ENCODE data around the gene SLC12A7. TPM values are rescaled to one million over a fixed set of nuclear protein-coding genes. Genes with fewer than 3 reads are reported as not detected.
A peak's percentile ranks its signal among the peaks of the same experiment; 100 is the strongest.
"Not testable (repeated sequence)": the region's sequence is repeated elsewhere in the genome, so short reads cannot be mapped to it uniquely, and the experiment has no call there.

SLC12A7 gene
- 13.7 TPM for total RNA-seq

DNA sequence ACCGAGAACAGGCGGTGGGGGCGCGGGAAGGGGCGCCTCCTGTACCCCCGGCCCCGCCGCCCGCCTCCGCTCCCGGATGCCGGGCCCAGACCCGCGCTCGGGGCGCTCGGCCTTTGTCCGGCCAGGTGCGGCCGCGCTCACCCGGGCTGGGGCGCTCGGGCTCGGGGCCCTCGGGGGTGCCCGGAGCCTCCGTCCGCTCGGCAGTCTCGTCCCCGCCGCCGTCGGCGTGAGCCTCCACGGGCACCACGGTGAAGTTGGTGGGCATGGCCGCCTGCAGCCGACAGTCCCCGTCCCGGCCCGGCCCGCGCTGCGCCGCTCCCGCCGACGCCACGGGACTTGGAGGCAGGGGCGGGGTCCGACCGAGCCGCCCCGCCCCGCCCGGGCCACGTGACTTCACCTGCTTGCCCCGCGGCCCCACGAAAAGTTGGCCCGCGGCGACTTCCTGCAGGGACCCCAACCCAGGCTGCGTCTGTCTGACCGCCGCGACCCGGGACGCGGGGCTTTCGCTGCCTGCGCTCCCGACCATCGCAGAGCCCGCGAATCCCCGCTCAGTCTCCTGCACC is at the start of gene SLC12A7:
TSS of gene SLC12A7 (minus strand) at position 337 of the 563 bp plus-strand sequence. CDS start at position 265, 72 bp downstream.
- Histone ChIP-seq H3K4me1 (ENCODE audit: insufficient read depth, low read length) (peaks cover 42% of the 10 kb centered on the region), H3K9me3 (ENCODE audit: low read depth, low read length) (no peaks in the 10 kb centered on the region), H3K4me3 (ENCODE audit: low read length) (peak within 1 kb of the TSS; percentile 59), H3K27me3 (ENCODE audit: insufficient read depth, low read length) (no peaks in the 10 kb centered on the region)

DNA sequence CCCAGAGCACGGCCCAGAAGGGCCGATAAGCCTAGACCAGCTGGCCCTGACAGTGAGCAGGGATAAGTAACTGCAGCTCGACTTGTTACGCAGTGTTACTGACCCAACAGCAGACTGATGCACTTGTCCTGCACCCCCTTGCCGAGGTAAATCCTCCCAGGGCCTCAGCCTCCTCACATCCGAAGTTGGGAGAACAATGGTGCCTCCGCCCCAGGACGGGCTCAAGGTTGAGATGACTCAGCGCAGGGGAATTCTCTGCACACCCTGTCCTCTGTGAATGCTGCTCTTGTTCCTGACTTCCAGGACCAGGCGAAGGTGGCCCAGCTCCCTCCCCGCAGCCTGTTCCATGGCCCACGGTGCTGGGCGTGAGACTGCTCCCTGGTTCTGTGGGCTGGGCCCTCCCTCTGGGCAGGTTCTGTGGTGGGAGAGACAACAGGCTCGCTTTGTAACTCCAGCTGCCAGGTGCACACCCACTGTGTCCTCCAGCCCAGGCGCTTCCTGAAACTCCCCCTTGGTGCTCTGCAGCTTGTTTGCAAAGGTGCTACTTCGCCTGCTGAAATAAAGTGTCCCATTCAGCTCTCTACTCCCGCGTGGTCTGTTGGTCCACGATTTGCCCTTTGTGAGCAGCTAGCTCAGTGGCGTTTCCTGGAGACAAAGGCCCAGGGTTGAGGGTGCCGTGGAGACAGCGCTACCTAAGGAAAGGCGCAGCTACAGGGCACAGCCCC is 49.4 kb upstream of the SLC12A7 start:
- Histone ChIP-seq H3K4me3 (ENCODE audit: low read length) (no peak overlapping the region), H3K9me3 (ENCODE audit: low read depth, low read length) (no peaks in the 10 kb centered on the region), H3K4me1 (ENCODE audit: insufficient read depth, low read length) (no peaks in the 10 kb centered on the region), H3K27me3 (ENCODE audit: insufficient read depth, low read length) (peaks cover 6% of the 10 kb centered on the region)

- Histone ChIP-seq H3K9me3 (ENCODE audit: low read depth, low read length) (no peaks in the 10 kb centered on the region), H3K4me3 (ENCODE audit: low read length) (no peak overlapping the region), H3K27me3 (ENCODE audit: insufficient read depth, low read length) (peaks cover 8% of the 10 kb centered on the region), H3K4me1 (ENCODE audit: insufficient read depth, low read length) (no peaks in the 10 kb centered on the region)
Observed at GRCh38 chr5:1159774-1160406, 48.0 kb upstream of the SLC12A7 start.

DNA sequence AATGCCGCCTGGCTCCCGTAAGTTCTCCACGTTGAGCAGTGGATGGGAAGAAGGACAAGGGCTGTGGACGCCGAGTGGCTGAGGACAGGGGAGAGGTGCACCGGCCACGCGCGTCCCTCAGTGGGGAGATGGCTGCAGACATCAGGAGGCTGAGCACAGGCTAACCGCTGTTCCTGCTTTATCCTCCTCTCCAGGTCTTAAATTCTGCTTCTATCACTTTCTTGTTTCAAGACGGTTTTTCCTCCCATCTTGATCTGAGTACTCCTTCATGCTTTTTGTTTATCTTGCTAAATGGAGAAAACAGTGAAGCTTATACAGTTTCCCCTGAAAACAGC is 47.4 kb upstream of the SLC12A7 start:
- Histone ChIP-seq H3K4me3 (ENCODE audit: low read length) (no peak overlapping the region), H3K4me1 (ENCODE audit: insufficient read depth, low read length) (no peaks in the 10 kb centered on the region), H3K9me3 (ENCODE audit: low read depth, low read length) (no peaks in the 10 kb centered on the region), H3K27me3 (ENCODE audit: insufficient read depth, low read length) (peaks cover 13% of the 10 kb centered on the region)

DNA sequence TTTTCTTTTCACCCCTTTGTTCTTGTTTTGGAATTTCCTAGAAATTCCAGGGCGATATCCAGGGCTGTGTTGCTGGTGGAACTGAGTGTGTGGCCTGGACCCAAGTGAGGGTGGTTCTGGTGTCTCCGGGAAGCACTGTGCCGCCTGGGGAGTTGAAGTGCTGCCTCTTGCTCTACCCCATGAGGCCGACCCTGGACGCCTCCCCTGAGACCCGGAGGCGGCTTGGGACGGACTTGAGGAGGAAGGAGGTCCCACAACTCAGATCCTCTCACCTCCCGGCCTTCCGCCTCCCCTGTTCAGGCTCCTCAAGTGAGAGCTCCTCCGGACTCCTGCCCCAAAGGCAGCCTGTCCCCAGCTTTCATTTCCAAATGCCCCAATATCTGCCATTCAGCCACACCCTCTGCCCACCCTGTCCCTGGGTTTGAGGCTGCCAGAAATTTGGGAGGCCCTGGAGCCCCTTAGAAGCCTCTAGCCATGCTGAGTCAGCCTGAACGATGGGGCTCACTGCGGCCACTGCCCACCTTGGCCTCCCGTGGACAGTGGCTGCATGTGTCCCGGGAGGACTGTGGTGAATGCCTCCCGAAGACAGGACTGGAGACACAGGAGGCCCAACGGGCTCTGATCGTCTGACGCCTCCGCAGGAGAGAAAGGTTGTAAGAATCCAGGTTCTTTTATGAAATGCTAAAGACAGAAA is 46.9 kb upstream of the SLC12A7 start:
- Histone ChIP-seq H3K27me3 (ENCODE audit: insufficient read depth, low read length) (peaks cover 13% of the 10 kb centered on the region), H3K4me1 (ENCODE audit: insufficient read depth, low read length) (no peaks in the 10 kb centered on the region), H3K4me3 (ENCODE audit: low read length) (no peak overlapping the region), H3K9me3 (ENCODE audit: low read depth, low read length) (no peaks in the 10 kb centered on the region)

- H3K4me3 ChIP-seq (ENCODE audit: low read length); H3K4me1 ChIP-seq (ENCODE audit: insufficient read depth, low read length); H3K9me3 ChIP-seq (ENCODE audit: low read depth, low read length): not testable (repeated sequence)
- H3K27me3 ChIP-seq (ENCODE audit: insufficient read depth, low read length): peaks cover 13% of the 10 kb centered on the region
Observed at GRCh38 chr5:1157461-1157986, 45.7 kb upstream of the SLC12A7 start.

GRCh38 chr5:1156754-1157460 is 45.0 kb upstream of the SLC12A7 start:
- H3K4me3 ChIP-seq (ENCODE audit: low read length): no peak overlapping the region
- peaks cover 14% of the 10 kb centered on the region for H3K4me1 ChIP-seq (ENCODE audit: insufficient read depth, low read length)
- no peaks in the 10 kb centered on the region for H3K9me3 ChIP-seq (ENCODE audit: low read depth, low read length)
- H3K27me3 ChIP-seq (ENCODE audit: insufficient read depth, low read length): peaks cover 13% of the 10 kb centered on the region

GRCh38 chr5:1156033-1156753 is 44.3 kb upstream of the SLC12A7 start:
- Histone ChIP-seq H3K4me1 (ENCODE audit: insufficient read depth, low read length) (peaks cover 16% of the 10 kb centered on the region), H3K4me3 (ENCODE audit: low read length) (no peak overlapping the region), H3K27me3 (ENCODE audit: insufficient read depth, low read length) (peaks cover 13% of the 10 kb centered on the region), H3K9me3 (ENCODE audit: low read depth, low read length) (no peaks in the 10 kb centered on the region)

DNA sequence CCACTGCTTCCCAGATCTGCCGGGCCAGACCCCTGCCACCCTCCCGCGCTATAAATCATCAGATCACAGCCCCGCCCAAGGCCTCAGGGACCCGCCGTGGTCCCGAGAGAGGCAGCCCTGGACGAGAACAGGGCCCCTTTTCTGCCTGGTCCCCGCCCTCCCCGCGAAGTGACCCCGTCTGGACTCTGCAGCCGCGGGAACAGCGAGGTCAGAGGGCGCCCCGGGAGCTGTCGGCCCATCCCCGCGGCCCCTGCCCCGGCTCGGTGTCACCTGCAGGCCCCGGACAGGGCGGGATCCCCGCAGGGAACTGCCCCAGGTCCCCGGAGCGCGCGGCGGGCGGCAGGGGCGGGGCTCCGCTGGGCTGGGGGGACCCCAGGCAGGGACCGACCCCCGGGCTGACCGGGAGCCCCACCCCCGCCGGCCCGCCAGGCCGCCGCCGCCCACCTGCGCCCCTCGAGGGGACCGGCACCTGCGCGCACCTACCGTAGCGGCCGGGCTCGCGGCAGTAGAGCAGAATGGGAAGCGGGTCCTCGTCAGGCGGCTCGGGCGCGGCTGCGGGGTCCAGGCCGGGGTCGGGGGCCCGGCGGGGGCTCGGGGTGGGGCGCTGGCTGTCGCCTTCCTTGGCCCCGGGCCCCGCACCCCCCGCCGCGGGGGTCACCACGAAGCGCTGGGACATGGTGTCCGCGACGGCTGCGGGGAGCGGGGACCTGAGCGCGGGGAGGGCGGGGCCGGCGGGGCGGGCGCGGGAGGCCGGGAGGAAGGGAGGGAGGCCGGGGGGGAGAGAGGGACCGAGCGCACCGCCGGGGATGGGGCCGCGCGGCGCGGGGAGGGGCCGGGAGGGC is 43.5 kb upstream of the SLC12A7 start:
- H3K4me3 ChIP-seq (ENCODE audit: low read length): no peak overlapping the region
- H3K9me3 ChIP-seq (ENCODE audit: low read depth, low read length): no peaks in the 10 kb centered on the region
- H3K4me1 ChIP-seq (ENCODE audit: insufficient read depth, low read length): peaks cover 16% of the 10 kb centered on the region
- peaks cover 13% of the 10 kb centered on the region for H3K27me3 ChIP-seq (ENCODE audit: insufficient read depth, low read length)

DNA sequence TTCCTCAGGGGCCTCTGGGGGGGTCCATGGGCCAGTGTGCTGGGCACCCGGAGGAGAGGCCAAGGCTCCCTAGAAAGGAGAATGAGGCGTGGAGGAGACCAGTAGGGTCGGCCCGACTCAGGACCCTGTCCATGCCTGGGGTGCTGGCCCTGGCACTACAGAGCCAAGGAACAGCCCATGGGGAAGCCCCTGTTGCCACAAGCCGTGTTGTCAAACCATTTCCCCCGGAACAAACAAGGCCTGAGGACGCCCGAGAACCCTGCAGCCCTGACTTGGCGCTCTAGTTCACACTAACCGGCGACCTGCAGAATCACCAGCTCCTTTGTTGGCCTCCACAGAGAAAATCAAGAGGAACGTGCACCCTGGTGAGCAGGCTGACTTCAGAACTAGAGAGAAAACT is 41.6 kb upstream of the SLC12A7 start:
- peaks cover 13% of the 10 kb centered on the region for H3K27me3 ChIP-seq (ENCODE audit: insufficient read depth, low read length)
- H3K4me1 ChIP-seq (ENCODE audit: insufficient read depth, low read length): peaks cover 16% of the 10 kb centered on the region
- H3K9me3 ChIP-seq (ENCODE audit: low read depth, low read length): no peaks in the 10 kb centered on the region
- no peak overlapping the region for H3K4me3 ChIP-seq (ENCODE audit: low read length)

GRCh38 chr5:1152771-1153282 is 41.0 kb upstream of the SLC12A7 start:
- Histone ChIP-seq H3K27me3 (ENCODE audit: insufficient read depth, low read length) (peaks cover 13% of the 10 kb centered on the region), H3K9me3 (ENCODE audit: low read depth, low read length) (no peaks in the 10 kb centered on the region), H3K4me3 (ENCODE audit: low read length) (no peak overlapping the region), H3K4me1 (ENCODE audit: insufficient read depth, low read length) (peaks cover 16% of the 10 kb centered on the region)

- peaks cover 16% of the 10 kb centered on the region for H3K4me1 ChIP-seq (ENCODE audit: insufficient read depth, low read length)
- H3K9me3 ChIP-seq (ENCODE audit: low read depth, low read length): no peaks in the 10 kb centered on the region
- H3K4me3 ChIP-seq (ENCODE audit: low read length): no peak overlapping the region
- H3K27me3 ChIP-seq (ENCODE audit: insufficient read depth, low read length): peaks cover 13% of the 10 kb centered on the region
Observed at GRCh38 chr5:1152156-1152555, 40.3 kb upstream of the SLC12A7 start.

DNA sequence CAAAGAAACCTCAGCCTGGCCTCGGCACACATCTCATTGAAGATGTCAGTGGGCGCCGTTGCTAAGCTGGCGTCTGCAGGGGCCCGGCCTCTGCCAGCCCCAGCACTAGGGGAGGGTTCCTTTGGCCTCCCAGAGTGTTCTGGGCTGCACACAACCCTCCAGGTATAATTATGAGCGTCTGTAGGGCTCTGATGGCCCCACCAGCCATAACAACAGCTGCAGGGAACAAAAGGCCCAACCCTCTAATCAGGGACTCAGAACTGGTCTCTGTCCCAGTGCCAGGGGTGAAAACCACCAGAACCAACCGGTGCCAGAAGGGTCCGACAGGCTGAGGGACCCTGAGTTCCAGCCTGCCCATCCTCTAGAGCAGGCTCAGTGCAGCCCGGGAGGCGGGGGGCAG is 39.5 kb upstream of the SLC12A7 start:
- Histone ChIP-seq H3K4me1 (ENCODE audit: insufficient read depth, low read length) (peaks cover 16% of the 10 kb centered on the region), H3K27me3 (ENCODE audit: insufficient read depth, low read length) (peaks cover 8% of the 10 kb centered on the region), H3K4me3 (ENCODE audit: low read length) (no peak overlapping the region), H3K9me3 (ENCODE audit: low read depth, low read length) (no peaks in the 10 kb centered on the region)
